HEK293 (cell line): ENCODE results near the gene GOLGA6C.

Experiments used
- CTCF ChIP-seq: fragments of 450-650 bp; formaldehyde crosslinking; IDR thresholded peaks from 2 replicates; pipeline ENCODE4 v1.5.1; 2016; ENCODE audit warnings: missing biosample characterization, missing genetic modification characterization
- SALL2 ChIP-seq: fragments of 450-650 bp; formaldehyde crosslinking; IDR thresholded peaks from 2 replicates; pipeline ENCODE4 v1.5.0; 2017; ENCODE audit warnings: missing biosample characterization, mild to moderate bottlenecking, missing genetic modification characterization, borderline replicate concordance
- TCF7L2 ChIP-seq: IDR thresholded peaks from 2 replicates; pipeline ENCODE4 v1.6.1; 2011; ENCODE audit warnings: low read depth, mild to moderate bottlenecking, inconsistent platforms, low read length, moderate library complexity, borderline replicate concordance
- ZBTB20 ChIP-seq: fragments of 450-650 bp; formaldehyde crosslinking; IDR thresholded peaks from 2 replicates; pipeline ENCODE4 v1.5.1; 2016; ENCODE audit warnings: missing biosample characterization, missing genetic modification characterization
- ZBTB8A ChIP-seq: fragments of 450-650 bp; formaldehyde crosslinking; IDR thresholded peaks from 2 replicates; pipeline ENCODE4 v1.5.1; 2016; ENCODE audit warnings: missing biosample characterization, missing genetic modification characterization
- ZNF10 ChIP-seq: fragments of 450-650 bp; formaldehyde crosslinking; IDR thresholded peaks from 2 replicates; pipeline ENCODE4 v1.5.1; 2017; ENCODE audit warnings: missing biosample characterization, missing genetic modification characterization
- ZNF112 ChIP-seq: fragments of 450-650 bp; formaldehyde crosslinking; IDR thresholded peaks from 2 replicates; pipeline ENCODE4 v1.5.0; 2017; ENCODE audit warnings: missing biosample characterization, missing genetic modification characterization
- ZNF221 ChIP-seq: fragments of 450-650 bp; formaldehyde crosslinking; IDR thresholded peaks from 2 replicates; pipeline ENCODE4 v1.5.1; 2017; ENCODE audit warnings: missing biosample characterization, missing genetic modification characterization, borderline replicate concordance
- ZNF223 ChIP-seq: fragments of 450-650 bp; formaldehyde crosslinking; IDR thresholded peaks from 2 replicates; pipeline ENCODE4 v1.5.1; 2016; ENCODE audit warnings: missing biosample characterization, missing genetic modification characterization
- ZNF549 ChIP-seq: fragments of 450-650 bp; IDR thresholded peaks from 2 replicates; pipeline ENCODE4 v1.5.1; 2018; ENCODE audit warnings: missing biosample characterization, missing genetic modification characterization, mild to moderate bottlenecking, inconsistent platforms, moderate library complexity
- ZNF707 ChIP-seq: fragments of 450-650 bp; formaldehyde crosslinking; IDR thresholded peaks from 2 replicates; pipeline ENCODE4 v1.5.1; 2016; ENCODE audit warnings: missing biosample characterization, missing genetic modification characterization
- ZNF768 ChIP-seq: fragments of 450-650 bp; formaldehyde crosslinking; IDR thresholded peaks from 2 replicates; pipeline ENCODE4 v1.5.1; 2018; ENCODE audit warnings: missing biosample characterization, mild to moderate bottlenecking, missing genetic modification characterization

GRCh38 chr15:75214293-75215096 is 43.6 kb upstream of the GOLGA6C start:
- TF ChIP-seq ZBTB20 (tag by site-specific recombination) (no peak), ZNF10 (tag by site-specific recombination) (no peak), ZNF768 (tag by site-specific recombination) (no peak), CTCF (tag by site-specific recombination) (no peak), ZNF112 (tag by site-specific recombination) (no peak), ZNF549 (tag by site-specific recombination) (no peak), ZBTB8A (tag by site-specific recombination) (no peak; the same call in 1 of the 2 replicates), TCF7L2 (no peak), ZNF221 (tag by site-specific recombination) (no peak), ZNF223 (no peak), SALL2 (tag by site-specific recombination) (no peak), ZNF707 (tag by site-specific recombination) (no peak)
